ENCODE measurements around the gene MSGN1. TPM values are rescaled to one million over a fixed set of nuclear protein-coding genes. Genes with fewer than 3 reads are reported as not detected.

Gene MSGN1
- total and polyA plus RNA-seq, 4 donors, result not detected

DNA sequence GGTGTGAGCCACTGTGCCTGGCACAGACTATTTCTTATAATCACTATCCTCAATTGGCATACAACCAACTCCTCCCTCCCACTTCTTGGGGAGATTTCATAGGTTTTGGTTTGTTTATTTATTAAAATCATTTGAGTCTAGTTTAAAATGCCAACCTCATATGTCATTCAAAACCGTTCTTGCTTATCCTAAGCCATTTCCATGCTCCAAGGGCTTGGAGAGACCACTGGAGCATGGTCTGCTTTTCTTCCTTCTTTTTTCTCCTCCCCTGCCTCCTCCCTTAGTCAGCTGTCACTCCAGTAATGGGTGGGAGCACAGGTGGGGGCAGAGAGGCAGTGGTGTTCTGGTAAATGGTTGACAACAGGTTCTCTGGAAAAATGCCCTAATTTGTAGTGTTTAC, 41.8 kb downstream of the MSGN1 start:
- Histone ChIP-seq H3K9me3 (ENCODE audit: control insufficient read depth, insufficient read depth, low read length) (no peaks in the 10 kb centered on the region), H3K4me3 (ENCODE audit: low read depth, low read length) (no peak overlapping the region), H3K4me1 (ENCODE audit: control insufficient read depth, insufficient read depth, low read length) (no peaks in the 10 kb centered on the region), H3K36me3 (ENCODE audit: control insufficient read depth, insufficient read depth, low read length) (no peaks in the 10 kb centered on the region), H3K27me3 (ENCODE audit: control insufficient read depth, insufficient read depth, low read length) (peaks cover 2% of the 10 kb centered on the region), H3K27ac (ENCODE audit: low read depth, low read length) (no peak overlapping the region)
- no peak for DNase-seq (ENCODE audit: low read depth in 4 of 6, low spot score in 6 of 6)
- no CpG with 5 or more reads among the region's 1 CpG for WGBS (ENCODE audit: insufficient coverage)

DNA sequence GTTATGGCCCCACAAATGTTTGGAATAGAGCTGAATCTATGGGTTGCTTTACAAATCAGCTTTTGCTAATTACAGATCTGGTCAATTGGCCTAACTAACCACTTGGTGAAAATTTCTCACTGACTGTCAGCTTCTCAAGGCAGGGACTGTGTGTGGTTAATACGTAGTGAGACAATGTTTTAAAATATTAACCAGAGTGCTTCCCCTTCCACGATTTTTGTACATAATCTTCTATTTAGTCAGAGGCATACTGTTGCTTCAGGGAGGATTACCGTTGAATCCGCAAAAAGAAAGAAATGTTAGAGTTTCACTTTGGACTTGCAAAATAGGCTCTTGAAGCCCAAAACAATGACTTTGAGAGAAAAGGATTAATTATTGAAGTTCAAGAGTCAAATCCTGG, 47.3 kb downstream of the MSGN1 start:
- no peaks in the 10 kb centered on the region for H3K36me3 ChIP-seq (ENCODE audit: control insufficient read depth, insufficient read depth, low read length)
- no peaks in the 10 kb centered on the region for H3K9me3 ChIP-seq (ENCODE audit: control insufficient read depth, insufficient read depth, low read length)
- 100% methylated on average over 2 of the region's 4 CpGs for WGBS (ENCODE audit: insufficient coverage)
- peaks cover 2% of the 10 kb centered on the region for H3K27me3 ChIP-seq (ENCODE audit: control insufficient read depth, insufficient read depth, low read length)
- DNase-seq (ENCODE audit: low read depth in 4 of 6, low spot score in 6 of 6), result no peak
- no peak overlapping the region for H3K4me3 ChIP-seq (ENCODE audit: low read depth, low read length)
- no peaks in the 10 kb centered on the region for H3K4me1 ChIP-seq (ENCODE audit: control insufficient read depth, insufficient read depth, low read length)
- H3K27ac ChIP-seq (ENCODE audit: low read depth, low read length), result no peak overlapping the region

DNA sequence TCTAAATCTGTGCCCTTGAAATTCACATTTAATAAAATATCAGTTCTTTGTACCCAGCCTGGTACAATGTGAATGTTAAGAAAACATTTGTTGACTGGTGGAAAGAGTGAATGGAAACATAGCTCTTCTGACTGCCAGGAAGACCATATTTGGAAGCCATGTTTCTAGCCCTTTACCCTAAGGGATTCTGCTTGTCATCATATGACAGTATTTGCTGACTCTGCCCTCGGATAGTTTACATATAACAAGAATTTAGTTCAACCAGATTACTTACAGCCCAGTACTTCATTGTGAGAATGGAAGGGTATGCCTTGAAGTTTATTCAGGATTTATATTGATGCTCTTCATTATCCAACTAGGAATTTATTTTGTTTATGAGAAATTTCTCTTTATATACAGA, 48.4 kb downstream of the MSGN1 start:
- no peaks in the 10 kb centered on the region for H3K4me1 ChIP-seq (ENCODE audit: control insufficient read depth, insufficient read depth, low read length)
- no peaks in the 10 kb centered on the region for H3K36me3 ChIP-seq (ENCODE audit: control insufficient read depth, insufficient read depth, low read length)
- H3K9me3 ChIP-seq (ENCODE audit: control insufficient read depth, insufficient read depth, low read length), result no peaks in the 10 kb centered on the region
- DNase-seq (ENCODE audit: low read depth in 4 of 6, low spot score in 6 of 6), result no peak
- peaks cover 2% of the 10 kb centered on the region for H3K27me3 ChIP-seq (ENCODE audit: control insufficient read depth, insufficient read depth, low read length)
- WGBS (ENCODE audit: insufficient coverage), result no CpG with 5 or more reads among the region's 1 CpG
- no peak overlapping the region for H3K27ac ChIP-seq (ENCODE audit: low read depth, low read length)
- H3K4me3 ChIP-seq (ENCODE audit: low read depth, low read length), result no peak overlapping the region

DNA sequence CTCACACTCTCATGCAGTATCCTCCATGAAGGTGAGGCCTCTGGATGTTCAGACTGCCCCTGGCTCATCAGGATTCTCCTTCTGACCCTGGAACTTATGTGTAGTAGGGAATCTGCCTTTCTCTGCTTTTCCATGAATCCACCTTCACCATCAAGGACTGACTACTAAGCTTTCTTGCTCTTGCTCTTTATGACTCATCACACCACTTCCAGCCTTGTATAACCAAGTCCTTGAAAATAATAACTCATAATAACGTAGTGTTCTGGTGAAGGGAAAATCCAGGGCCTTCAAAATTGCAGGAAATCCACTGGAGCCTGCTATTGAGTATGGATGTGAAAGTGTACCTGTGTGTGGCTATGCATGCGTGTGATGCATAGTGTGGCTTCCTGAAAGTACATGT, 50.9 kb downstream of the MSGN1 start:
- WGBS (ENCODE audit: insufficient coverage), result 100% methylated on average over 1 of the region's 2 CpGs
- no peaks in the 10 kb centered on the region for H3K9me3 ChIP-seq (ENCODE audit: control insufficient read depth, insufficient read depth, low read length)
- no peak overlapping the region for H3K4me3 ChIP-seq (ENCODE audit: low read depth, low read length)
- no peak for DNase-seq (ENCODE audit: low read depth in 4 of 6, low spot score in 6 of 6)
- no peaks in the 10 kb centered on the region for H3K36me3 ChIP-seq (ENCODE audit: control insufficient read depth, insufficient read depth, low read length)
- no peaks in the 10 kb centered on the region for H3K4me1 ChIP-seq (ENCODE audit: control insufficient read depth, insufficient read depth, low read length)
- no peaks in the 10 kb centered on the region for H3K27me3 ChIP-seq (ENCODE audit: control insufficient read depth, insufficient read depth, low read length)
- no peak overlapping the region for H3K27ac ChIP-seq (ENCODE audit: low read depth, low read length)

Other genes starting within 250 kb of the MSGN1 start
- gene SMC6, start 62.6 kb upstream of the MSGN1 start, total RNA-seq, result 10 to 100 TPM; 28.1 to 31.5 TPM
- 10 to 100 TPM; 21.9 to 29.2 TPM for gene SMC6, start 62.6 kb upstream of the MSGN1 start, polyA plus RNA-seq (ENCODE audit: insufficient read length in 2 of 2)
- gene GEN1, start 62.3 kb upstream of the MSGN1 start, total RNA-seq, result 10 to 100 TPM in 1 of 2 donors, 1 to 10 TPM in 1; 8.4 to 15.6 TPM
- gene GEN1, start 62.3 kb upstream of the MSGN1 start, polyA plus RNA-seq (ENCODE audit: insufficient read length in 2 of 2), result 10 to 100 TPM in 1 of 2 donors, 1 to 10 TPM in 1; 9.5 to 10.8 TPM
- gene KCNS3, start 62.2 kb downstream of the MSGN1 start, total RNA-seq, result 10 to 100 TPM; 11.6 to 22.8 TPM
- gene KCNS3, start 62.2 kb downstream of the MSGN1 start, polyA plus RNA-seq (ENCODE audit: insufficient read length in 2 of 2), result 10 to 100 TPM; 20.2 to 28.5 TPM